IPS DF 6.9 (cell line): ENCODE measurements around the gene LILRA5.
"Not testable (repeated sequence)": the region's sequence is repeated elsewhere in the genome, so short reads cannot be mapped to it uniquely, and the experiment has no call there.

Experiments
- DNase-seq: peaks from one replicate; pipeline ENCODE4 v3.0.0-alpha.2; 2013; ENCODE audit warnings: low read depth, low spot score
- H3K27ac ChIP-seq: one replicate; pipeline ENCODE4 v1.5.1; 2013; ENCODE audit warnings: low read length, control low read depth
- H3K27me3 ChIP-seq: 2 replicates; pipeline ENCODE4 v1.6.1; 2013; ENCODE audit warnings: mild to moderate bottlenecking, low read length; ENCODE audit not compliant: control insufficient read depth, insufficient read depth
- H3K36me3 ChIP-seq: 2 replicates; pipeline ENCODE4 v1.6.1; 2013; ENCODE audit warnings: low read length; ENCODE audit not compliant: control insufficient read depth, insufficient read depth
- H3K4me1 ChIP-seq: 2 replicates; pipeline ENCODE4 v1.6.1; 2013; ENCODE audit warnings: low read length; ENCODE audit not compliant: control insufficient read depth, insufficient read depth
- H3K4me3 ChIP-seq: 2 replicates; pipeline ENCODE4 v1.5.1; 2013; ENCODE audit warnings: mild to moderate bottlenecking, low read length
- H3K9me3 ChIP-seq: 2 replicates; pipeline ENCODE4 v1.6.1; 2013; ENCODE audit warnings: low read length, inconsistent platforms; ENCODE audit not compliant: control insufficient read depth, insufficient read depth
- WGBS: extraction: QIAGEN DNeasy Blood & Tissue Kit; methylation state at CpG from one replicate; pipeline ENCODE4 v1.1.7; 2013; ENCODE audit warnings: mixed read lengths, missing lambda C conversion rate; ENCODE audit not compliant: insufficient read length, insufficient coverage; 5-methylcytosine and 5-hydroxymethylcytosine counted together

Gene LILRA5

GRCh38 chr19:54307389-54308020 is 5.5 kb downstream of the LILRA5 start:
- Histone ChIP-seq H3K4me1 (no peaks in the 10 kb centered on the region), H3K27ac (no peak overlapping the region), H3K9me3 (peaks cover 5% of the 10 kb centered on the region; the same call in 1 of the 2 replicates), H3K27me3 (no peaks in the 10 kb centered on the region; the same call in 1 of the 2 replicates), H3K36me3 (no peaks in the 10 kb centered on the region), H3K4me3 (no peak overlapping the region)
- DNase-seq, result no peak
- WGBS, result no CpG with 5 or more reads among the region's 5 CpGs

GRCh38 chr19:54305141-54305540 is 7.8 kb downstream of the LILRA5 start:
- H3K27me3 ChIP-seq, result no peaks in the 10 kb centered on the region; the same call in 1 of the 2 replicates
- WGBS, result no CpG with 5 or more reads among the region's 1 CpG
- DNase-seq, result no peak
- no peak overlapping the region for H3K4me3 ChIP-seq
- H3K36me3 ChIP-seq, result no peaks in the 10 kb centered on the region
- H3K27ac ChIP-seq, result no peak overlapping the region
- no peaks in the 10 kb centered on the region for H3K4me1 ChIP-seq
- H3K9me3 ChIP-seq, result peaks cover 5% of the 10 kb centered on the region; the same call in 1 of the 2 replicates

GRCh38 chr19:54302257-54302656 is 10.7 kb downstream of the LILRA5 start:
- H3K9me3 ChIP-seq, result peaks cover 7% of the 10 kb centered on the region; the same call in 1 of the 2 replicates
- DNase-seq, result no peak
- H3K4me1 ChIP-seq, result no peaks in the 10 kb centered on the region
- H3K4me3 ChIP-seq, result no peak overlapping the region
- no peak overlapping the region for H3K27ac ChIP-seq
- H3K27me3 ChIP-seq, result no peaks in the 10 kb centered on the region; the same call in 1 of the 2 replicates
- WGBS, result no CpG with 5 or more reads among the region's 4 CpGs
- no peaks in the 10 kb centered on the region for H3K36me3 ChIP-seq

- Histone ChIP-seq H3K4me1 (no peaks in the 10 kb centered on the region), H3K27ac (no peak overlapping the region), H3K9me3 (peaks cover 5% of the 10 kb centered on the region; the same call in 1 of the 2 replicates), H3K4me3 (no peak overlapping the region), H3K27me3 (no peaks in the 10 kb centered on the region), H3K36me3 (no peaks in the 10 kb centered on the region)
- no peak for DNase-seq
- no CpG with 5 or more reads among the region's 5 CpGs for WGBS
Measured at GRCh38 chr19:54299515-54299914, 13.5 kb downstream of the LILRA5 start.

GRCh38 chr19:54299126-54299498 is 13.9 kb downstream of the LILRA5 start:
- no peak for DNase-seq
- Histone ChIP-seq H3K9me3 (peaks cover 4% of the 10 kb centered on the region; the same call in 1 of the 2 replicates), H3K27me3 (no peaks in the 10 kb centered on the region), H3K36me3 (no peaks in the 10 kb centered on the region), H3K4me1 (no peaks in the 10 kb centered on the region), H3K27ac (no peak overlapping the region), H3K4me3 (no peak overlapping the region)
- WGBS, result no CpG with 5 or more reads among the region's 7 CpGs

- Histone ChIP-seq H3K27ac (no peak overlapping the region), H3K27me3 (no peaks in the 10 kb centered on the region), H3K36me3 (no peaks in the 10 kb centered on the region), H3K4me3 (no peak overlapping the region), H3K4me1 (no peaks in the 10 kb centered on the region), H3K9me3 (peaks cover 4% of the 10 kb centered on the region; the same call in 1 of the 2 replicates)
- no CpG with 5 or more reads among the region's 4 CpGs for WGBS
- no peak for DNase-seq
Measured at GRCh38 chr19:54298357-54299125, 14.4 kb downstream of the LILRA5 start.

GRCh38 chr19:54297759-54298305 is 15.1 kb downstream of the LILRA5 start:
- no CpG with 5 or more reads among the region's 7 CpGs for WGBS

GRCh38 chr19:54294539-54294938 is 18.4 kb downstream of the LILRA5 start:
- DNase-seq, result no peak
- no CpG with 5 or more reads among the region's 6 CpGs for WGBS
- Histone ChIP-seq H3K27me3 (no peaks in the 10 kb centered on the region), H3K4me3 (no peak overlapping the region), H3K27ac (no peak overlapping the region), H3K9me3 (peaks cover 3% of the 10 kb centered on the region; the same call in 1 of the 2 replicates), H3K4me1 (no peaks in the 10 kb centered on the region), H3K36me3 (no peaks in the 10 kb centered on the region)

More at GRCh38 chr19:54297759-54298305, 15.1 kb downstream of the LILRA5 start:
- no peaks in the 10 kb centered on the region for H3K4me1 ChIP-seq
- no peaks in the 10 kb centered on the region for H3K36me3 ChIP-seq
- H3K4me3 ChIP-seq, result no peak overlapping the region
- H3K27ac ChIP-seq, result no peak overlapping the region
- peaks cover 4% of the 10 kb centered on the region; the same call in 1 of the 2 replicates for H3K9me3 ChIP-seq
- no peaks in the 10 kb centered on the region for H3K27me3 ChIP-seq
- DNase-seq, result no peak

GRCh38 chr19:54289160-54289559 is 23.8 kb downstream of the LILRA5 start:
- H3K27ac ChIP-seq, H3K9me3 ChIP-seq, H3K4me1 ChIP-seq, H3K36me3 ChIP-seq, H3K27me3 ChIP-seq, DNase-seq, H3K4me3 ChIP-seq: not testable (repeated sequence)
- WGBS, result no CpG with 5 or more reads among the region's 8 CpGs

GRCh38 chr19:54287456-54287855 is 25.5 kb downstream of the LILRA5 start:
- no peaks in the 10 kb centered on the region; the same call in 1 of the 2 replicates for H3K4me1 ChIP-seq
- no CpG with 5 or more reads among the region's 4 CpGs for WGBS
- H3K27me3 ChIP-seq, result no peaks in the 10 kb centered on the region
- H3K36me3 ChIP-seq, result no peaks in the 10 kb centered on the region
- no peaks in the 10 kb centered on the region for H3K9me3 ChIP-seq
- no peak overlapping the region for H3K27ac ChIP-seq
- no peak overlapping the region for H3K4me3 ChIP-seq
- no peak for DNase-seq
